SU-DHL-6 (cell line): ENCODE data around the gene ACP6.

Experiments
- CTCF ChIP-seq: fragments of 200-600 bp; sonication (generic); IDR thresholded peaks from one replicate; pipeline ENCODE4 v1.5.1; 2017; ENCODE audit warnings: antibody characterized with exemption, mild to moderate bottlenecking, low read length, moderate library complexity; ENCODE audit not compliant: insufficient read depth, poor library complexity, severe bottlenecking
- EZH2phosphoT487 ChIP-seq: fragments of 200-600 bp; sonication (generic), shearing (Covaris generic); conservative IDR thresholded peaks from 2 replicates; pipeline ENCODE4 v1.6.1; 2018; ENCODE audit warnings: mild to moderate bottlenecking, antibody characterized with exemption, low read length, moderate library complexity, mixed read lengths

GRCh38 chr1:147611586-147611985 lies 58.7 kb downstream of the ACP6 start:
- TF ChIP-seq CTCF (no peak), EZH2phosphoT487 (no peak)
